Esophagus squamous epithelium (tissue), 4 donors: Measurements from ENCODE around the gene SLC2A4RG.

Source experiments
- POLR2A ChIP-seq, 4 donors: fragments of 450-650 bp; IDR thresholded peaks; one replicate each; pipeline ENCODE4 v1.6.1; 2017; ENCODE audit warnings: antibody characterized with exemption in 4 of 4, mild to moderate bottlenecking in 4 of 4, moderate library complexity in 3 of 4
- TF ChIP-seq, protein P1 (sequence below), 6 experiments: fragments of 450-650 bp in 4 of 6; fragments of 200-600 bp in 2 of 6; sonication (generic) in 2 of 6; IDR thresholded peaks; one replicate each; pipeline ENCODE4 v1.5.1; 2016 to 2019; ENCODE audit warnings: antibody characterized with exemption in 6 of 6, mild to moderate bottlenecking in 4 of 6, moderate library complexity in 4 of 6

DNA sequence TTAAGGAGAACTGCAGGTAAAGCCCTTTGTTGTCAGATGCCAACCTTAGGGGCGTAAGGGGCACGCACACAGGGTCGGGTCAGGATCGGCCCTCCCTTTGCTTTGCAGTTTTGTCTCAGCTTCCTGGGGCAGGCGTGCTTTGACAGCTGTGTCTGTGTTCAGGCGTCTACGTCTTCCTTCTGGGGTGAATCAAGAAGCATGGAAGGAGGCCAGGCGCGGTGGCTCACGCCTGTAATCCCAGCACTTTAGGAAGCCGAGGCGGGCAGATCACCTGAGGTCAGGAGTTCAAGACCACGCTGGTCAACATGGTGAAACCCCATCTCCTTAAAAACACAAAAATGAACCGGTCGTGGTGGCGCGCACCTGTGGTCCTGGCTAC is 30.4 kb upstream of the SLC2A4RG start:
- TF ChIP-seq POLR2A (IDR thresholded peaks at IDR 0.05): no peak
- TF ChIP-seq, protein P1, sequence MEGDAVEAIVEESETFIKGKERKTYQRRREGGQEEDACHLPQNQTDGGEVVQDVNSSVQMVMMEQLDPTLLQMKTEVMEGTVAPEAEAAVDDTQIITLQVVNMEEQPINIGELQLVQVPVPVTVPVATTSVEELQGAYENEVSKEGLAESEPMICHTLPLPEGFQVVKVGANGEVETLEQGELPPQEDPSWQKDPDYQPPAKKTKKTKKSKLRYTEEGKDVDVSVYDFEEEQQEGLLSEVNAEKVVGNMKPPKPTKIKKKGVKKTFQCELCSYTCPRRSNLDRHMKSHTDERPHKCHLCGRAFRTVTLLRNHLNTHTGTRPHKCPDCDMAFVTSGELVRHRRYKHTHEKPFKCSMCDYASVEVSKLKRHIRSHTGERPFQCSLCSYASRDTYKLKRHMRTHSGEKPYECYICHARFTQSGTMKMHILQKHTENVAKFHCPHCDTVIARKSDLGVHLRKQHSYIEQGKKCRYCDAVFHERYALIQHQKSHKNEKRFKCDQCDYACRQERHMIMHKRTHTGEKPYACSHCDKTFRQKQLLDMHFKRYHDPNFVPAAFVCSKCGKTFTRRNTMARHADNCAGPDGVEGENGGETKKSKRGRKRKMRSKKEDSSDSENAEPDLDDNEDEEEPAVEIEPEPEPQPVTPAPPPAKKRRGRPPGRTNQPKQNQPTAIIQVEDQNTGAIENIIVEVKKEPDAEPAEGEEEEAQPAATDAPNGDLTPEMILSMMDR (IDR thresholded peaks at IDR 0.05): no peak
